Upper lobe of right lung (tissue), 1 donor: Measurements from ENCODE around the gene FAM174A. TPM values are rescaled to one million over a fixed set of nuclear protein-coding genes. Genes with fewer than 3 reads are reported as not detected.
A peak's percentile ranks its signal among the peaks of the same experiment; 100 is the strongest.

ENCODE experiments used
- ATAC-seq: fragments of 200-7000 bp; cut with Tn5 transposase; one replicate; pipeline ENCODE4 v1.9.1; 2020; ENCODE audit warnings: mild to moderate bottlenecking, moderate library complexity
- DNase-seq: peaks from one replicate; pipeline ENCODE4 v3.0.0-alpha.2; 2020
- H3K27ac ChIP-seq: fragments of 200-600 bp; one replicate; pipeline ENCODE4 v1.8.0; 2022
- H3K27me3 ChIP-seq: fragments of 200-600 bp; one replicate; pipeline ENCODE4 v1.8.0; 2022; ENCODE audit warnings: mild to moderate bottlenecking
- H3K36me3 ChIP-seq: fragments of 200-600 bp; one replicate; pipeline ENCODE4 v1.8.0; 2022
- H3K4me1 ChIP-seq: fragments of 200-600 bp; one replicate; pipeline ENCODE4 v1.8.0; 2022
- H3K4me3 ChIP-seq: fragments of 200-600 bp; one replicate; pipeline ENCODE4 v1.8.0; 2022; ENCODE audit warnings: mild to moderate bottlenecking
- H3K9me3 ChIP-seq: fragments of 200-600 bp; one replicate; pipeline ENCODE4 v1.8.0; 2022
- intact Hi-C: fragments of 100-400 bp; cut with DNase I; formaldehyde crosslinking; loops from one replicate; pipeline ENCODE4 v1.11.0; 2022
- total RNA-seq: library from RNA; stranded (reverse); fragmentation: NEBNext Ultra II Directional; extraction: Animal tissue kit (Norgen Biotek cat#: 25700); gene quantifications from one replicate; pipeline ENCODE4 v1.2.1, GENCODE V29; 2021
- TF ChIP-seq, protein P1 (sequence below): fragments of 200-600 bp; IDR thresholded peaks from one replicate; pipeline ENCODE4 v1.8.0; 2022; ENCODE audit warnings: antibody characterized with exemption
- donor health status: DM: no; HTN: yes; CAD: no; lungs with severe emphysema.

FAM174A gene
- total RNA-seq, 1 donor from 2014 or later = 21.7 TPM

DNA sequence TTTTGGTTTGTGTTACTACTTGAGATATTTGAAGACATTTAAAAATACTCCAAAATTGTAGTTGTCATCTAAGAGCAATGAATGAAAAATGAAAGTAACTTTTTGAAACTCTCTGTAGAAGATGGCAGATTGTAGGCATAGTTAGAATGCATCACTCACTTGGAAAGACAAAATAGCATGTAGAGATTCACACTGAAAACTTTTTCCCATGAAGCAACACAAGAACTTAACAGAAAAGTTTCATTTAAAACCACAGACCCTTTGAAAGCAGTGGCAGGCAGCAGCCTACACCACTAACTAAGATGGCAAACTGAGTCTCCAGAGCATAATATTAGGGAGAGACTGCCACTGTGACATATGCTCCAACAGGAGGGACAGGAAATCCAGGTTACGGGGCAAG lies 18.9 kb upstream of the FAM174A start:
- DNase-seq (no peak), ATAC-seq (no peak)
- intact Hi-C loops = no loop called here
- H3K9me3 ChIP-seq = peaks cover 7% of the 10 kb centered on the region
- H3K36me3 ChIP-seq = no peaks in the 10 kb centered on the region
- no peaks in the 10 kb centered on the region for H3K4me1 ChIP-seq
- TF ChIP-seq, protein P1, sequence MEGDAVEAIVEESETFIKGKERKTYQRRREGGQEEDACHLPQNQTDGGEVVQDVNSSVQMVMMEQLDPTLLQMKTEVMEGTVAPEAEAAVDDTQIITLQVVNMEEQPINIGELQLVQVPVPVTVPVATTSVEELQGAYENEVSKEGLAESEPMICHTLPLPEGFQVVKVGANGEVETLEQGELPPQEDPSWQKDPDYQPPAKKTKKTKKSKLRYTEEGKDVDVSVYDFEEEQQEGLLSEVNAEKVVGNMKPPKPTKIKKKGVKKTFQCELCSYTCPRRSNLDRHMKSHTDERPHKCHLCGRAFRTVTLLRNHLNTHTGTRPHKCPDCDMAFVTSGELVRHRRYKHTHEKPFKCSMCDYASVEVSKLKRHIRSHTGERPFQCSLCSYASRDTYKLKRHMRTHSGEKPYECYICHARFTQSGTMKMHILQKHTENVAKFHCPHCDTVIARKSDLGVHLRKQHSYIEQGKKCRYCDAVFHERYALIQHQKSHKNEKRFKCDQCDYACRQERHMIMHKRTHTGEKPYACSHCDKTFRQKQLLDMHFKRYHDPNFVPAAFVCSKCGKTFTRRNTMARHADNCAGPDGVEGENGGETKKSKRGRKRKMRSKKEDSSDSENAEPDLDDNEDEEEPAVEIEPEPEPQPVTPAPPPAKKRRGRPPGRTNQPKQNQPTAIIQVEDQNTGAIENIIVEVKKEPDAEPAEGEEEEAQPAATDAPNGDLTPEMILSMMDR = no peak
- H3K4me3 ChIP-seq = no peak overlapping the region
- no peak overlapping the region for H3K27ac ChIP-seq
- no peaks in the 10 kb centered on the region for H3K27me3 ChIP-seq

DNA sequence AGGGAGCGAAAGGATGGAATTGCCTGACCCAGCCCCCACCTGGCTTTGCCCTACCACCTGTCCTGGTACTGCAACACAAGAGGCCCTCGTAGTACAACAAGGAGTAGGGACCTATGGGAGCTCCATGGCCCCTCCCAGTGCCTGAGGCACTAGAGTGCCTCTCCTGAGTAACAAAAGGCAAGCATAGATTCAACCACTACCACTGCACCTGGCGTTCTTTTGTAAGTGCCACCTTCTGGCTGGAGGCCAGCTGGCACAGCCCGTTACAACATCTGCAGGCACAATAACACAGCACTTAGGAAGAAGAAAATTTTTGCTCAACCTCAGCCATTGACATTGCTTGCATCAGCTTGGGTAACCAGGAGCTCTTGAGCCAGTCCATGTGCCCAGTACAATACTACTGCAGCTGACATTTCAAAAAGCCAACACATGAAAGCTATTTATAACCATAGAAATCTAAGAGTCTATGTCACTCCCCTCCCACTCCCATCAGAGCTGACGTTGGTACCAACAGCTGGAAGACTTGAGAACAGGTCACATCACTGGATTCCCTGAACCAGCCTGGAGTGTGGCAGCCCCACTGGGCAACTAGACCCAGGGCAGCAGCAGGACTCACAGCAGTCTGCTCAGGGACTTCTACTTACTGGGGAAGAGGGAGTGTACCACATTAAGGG lies 17.7 kb upstream of the FAM174A start:
- H3K27me3 ChIP-seq = no peaks in the 10 kb centered on the region
- intact Hi-C loops = no loop called here
- DNase-seq = peak; percentile 90
- no peaks in the 10 kb centered on the region for H3K4me1 ChIP-seq
- no peaks in the 10 kb centered on the region for H3K36me3 ChIP-seq
- no peak overlapping the region for H3K4me3 ChIP-seq
- peak; percentile 98 for ATAC-seq
- no peak overlapping the region for H3K27ac ChIP-seq
- TF ChIP-seq, protein P1 = no peak
- peaks cover 7% of the 10 kb centered on the region for H3K9me3 ChIP-seq

DNA sequence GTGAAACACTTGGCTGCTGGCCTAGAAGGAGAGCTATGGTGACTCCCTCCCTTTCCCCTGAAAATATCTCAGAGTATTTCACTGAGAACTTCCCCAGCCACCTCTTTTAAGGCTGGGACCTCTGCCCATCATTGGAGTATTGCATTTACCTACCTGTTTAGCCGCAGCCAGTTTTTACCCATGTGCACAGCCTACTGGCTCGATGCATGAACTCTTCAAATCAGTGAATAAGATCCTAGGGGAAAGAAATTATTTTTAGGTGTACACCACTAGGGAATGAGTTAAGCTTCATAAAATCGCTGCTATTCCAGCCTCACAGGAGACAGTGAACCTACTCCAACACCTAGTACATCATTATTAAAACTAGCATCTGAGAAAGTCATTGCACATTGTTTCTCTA lies 16.8 kb upstream of the FAM174A start:
- Histone ChIP-seq H3K27me3 (no peaks in the 10 kb centered on the region), H3K9me3 (peaks cover 7% of the 10 kb centered on the region), H3K4me3 (no peak overlapping the region), H3K36me3 (no peaks in the 10 kb centered on the region), H3K4me1 (no peaks in the 10 kb centered on the region), H3K27ac (no peak overlapping the region)
- ATAC-seq (no peak), DNase-seq (no peak)
- TF ChIP-seq, protein P1 = no peak
- intact Hi-C loops = no loop called here

DNA sequence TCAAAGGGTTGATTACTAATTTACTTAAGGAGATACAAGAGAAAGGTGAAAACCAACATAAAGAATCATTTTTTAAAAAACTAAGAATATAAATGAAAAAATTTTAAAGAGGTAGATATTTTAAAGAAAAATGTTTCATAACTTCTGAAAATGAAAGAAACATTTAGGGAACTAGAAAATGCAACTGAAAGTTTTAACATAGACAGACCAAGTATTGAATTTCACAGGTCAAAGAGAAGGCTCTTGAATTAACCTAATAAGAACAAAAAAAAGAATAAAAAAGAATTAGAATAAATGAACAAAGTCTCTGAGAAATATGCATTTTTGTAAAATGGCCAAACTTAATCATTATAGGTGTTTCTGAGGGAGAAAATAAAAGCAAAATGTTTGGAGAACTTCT lies 16.1 kb upstream of the FAM174A start:
- Histone ChIP-seq H3K4me3 (no peak overlapping the region), H3K4me1 (no peaks in the 10 kb centered on the region), H3K27me3 (no peaks in the 10 kb centered on the region), H3K27ac (no peak overlapping the region), H3K9me3 (peaks cover 7% of the 10 kb centered on the region), H3K36me3 (no peaks in the 10 kb centered on the region)
- ATAC-seq (no peak), DNase-seq (no peak)
- TF ChIP-seq, protein P1 = no peak
- intact Hi-C loops = no loop called here

DNA sequence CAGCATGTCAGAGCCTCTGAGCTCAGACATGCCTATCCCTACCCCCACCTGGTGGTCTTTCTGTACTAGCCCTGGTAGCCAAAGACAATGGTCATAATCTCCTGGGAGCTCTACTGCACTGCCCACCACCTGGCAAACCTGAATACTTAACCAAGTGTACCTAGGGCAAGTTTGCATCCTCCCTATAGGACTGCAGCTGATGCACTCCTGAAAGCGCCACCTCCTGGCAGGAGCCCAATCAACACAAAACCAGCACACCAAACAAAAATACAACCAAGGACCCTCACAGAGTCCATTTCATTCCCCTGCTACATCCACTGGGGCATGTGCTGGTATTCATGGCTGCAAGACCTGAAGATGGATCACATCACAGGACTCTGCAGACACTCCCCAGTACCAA lies 14.8 kb upstream of the FAM174A start:
- H3K9me3 ChIP-seq = peaks cover 7% of the 10 kb centered on the region
- TF ChIP-seq, protein P1 = no peak
- H3K36me3 ChIP-seq = no peaks in the 10 kb centered on the region
- intact Hi-C loops = no loop called here
- DNase-seq (no peak), ATAC-seq (no peak)
- H3K27me3 ChIP-seq = no peaks in the 10 kb centered on the region
- no peak overlapping the region for H3K4me3 ChIP-seq
- no peaks in the 10 kb centered on the region for H3K4me1 ChIP-seq
- no peak overlapping the region for H3K27ac ChIP-seq

DNA sequence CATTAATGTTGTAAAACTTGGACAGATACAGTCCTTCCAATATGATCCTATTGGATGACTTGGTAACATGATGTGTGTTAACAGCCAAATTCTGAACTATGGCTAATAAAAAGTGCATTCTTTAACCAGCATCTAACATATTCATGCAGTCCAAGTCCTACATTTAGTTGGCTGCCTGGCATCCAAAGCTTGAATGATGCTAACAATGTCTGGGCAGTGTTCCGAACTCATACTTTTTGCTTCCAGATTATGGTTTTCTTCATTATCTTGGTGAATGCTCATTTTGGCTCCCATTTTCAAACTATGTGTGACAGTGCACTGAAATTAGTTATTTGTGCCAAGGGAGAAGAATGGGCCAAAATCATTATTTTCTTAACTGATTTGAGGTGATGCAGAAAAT lies 2.8 kb downstream of the FAM174A start:
- TF ChIP-seq, protein P1 = no peak
- intact Hi-C loops = no loop called here
- H3K27ac ChIP-seq = no peak overlapping the region
- no peaks in the 10 kb centered on the region for H3K36me3 ChIP-seq
- H3K4me3 ChIP-seq = no peak overlapping the region
- H3K27me3 ChIP-seq = no peaks in the 10 kb centered on the region
- peaks cover 27% of the 10 kb centered on the region for H3K4me1 ChIP-seq
- DNase-seq = no peak
- no peaks in the 10 kb centered on the region for H3K9me3 ChIP-seq
- no peak for ATAC-seq
